ENCODE measurements around the gene IMPG1.

Gene IMPG1

GRCh38 chr6:76072562-76072961, at the start of gene IMPG1:
Gene IMPG1, minus strand, starts transcription at chr6:76072662. Its CDS starts 174 bp downstream, at chr6:76072488.
- H3K4me3 ChIP-seq = no peak within 1 kb of the TSS
- TF ChIP-seq, protein P1, sequence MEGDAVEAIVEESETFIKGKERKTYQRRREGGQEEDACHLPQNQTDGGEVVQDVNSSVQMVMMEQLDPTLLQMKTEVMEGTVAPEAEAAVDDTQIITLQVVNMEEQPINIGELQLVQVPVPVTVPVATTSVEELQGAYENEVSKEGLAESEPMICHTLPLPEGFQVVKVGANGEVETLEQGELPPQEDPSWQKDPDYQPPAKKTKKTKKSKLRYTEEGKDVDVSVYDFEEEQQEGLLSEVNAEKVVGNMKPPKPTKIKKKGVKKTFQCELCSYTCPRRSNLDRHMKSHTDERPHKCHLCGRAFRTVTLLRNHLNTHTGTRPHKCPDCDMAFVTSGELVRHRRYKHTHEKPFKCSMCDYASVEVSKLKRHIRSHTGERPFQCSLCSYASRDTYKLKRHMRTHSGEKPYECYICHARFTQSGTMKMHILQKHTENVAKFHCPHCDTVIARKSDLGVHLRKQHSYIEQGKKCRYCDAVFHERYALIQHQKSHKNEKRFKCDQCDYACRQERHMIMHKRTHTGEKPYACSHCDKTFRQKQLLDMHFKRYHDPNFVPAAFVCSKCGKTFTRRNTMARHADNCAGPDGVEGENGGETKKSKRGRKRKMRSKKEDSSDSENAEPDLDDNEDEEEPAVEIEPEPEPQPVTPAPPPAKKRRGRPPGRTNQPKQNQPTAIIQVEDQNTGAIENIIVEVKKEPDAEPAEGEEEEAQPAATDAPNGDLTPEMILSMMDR (IDR thresholded peaks at IDR 0.05) = no peak
- DNase-seq (ENCODE audit: low spot score) = no peak
- no peak within 1 kb of the TSS for H3K27ac ChIP-seq

- DNase-seq (ENCODE audit: low spot score) = no peak
- no peak overlapping the region for H3K4me3 ChIP-seq
- no peak overlapping the region for H3K27ac ChIP-seq
- TF ChIP-seq, protein P1 (IDR thresholded peaks at IDR 0.05) = no peak
Measured at GRCh38 chr6:76120302-76120701, 47.8 kb upstream of the IMPG1 start.

GRCh38 chr6:76073281-76073680, 819 bp upstream of the IMPG1 start:
- TF ChIP-seq, protein P1 (IDR thresholded peaks at IDR 0.05) = no peak
- no peak overlapping the region for H3K27ac ChIP-seq
- no peak overlapping the region for H3K4me3 ChIP-seq

GRCh38 chr6:76057469-76057868, 15.0 kb downstream of the IMPG1 start:
- Histone ChIP-seq H3K27ac (no peak overlapping the region), H3K4me3 (no peak overlapping the region)
- TF ChIP-seq, protein P1 (IDR thresholded peaks at IDR 0.05) = no peak
- no peak for DNase-seq (ENCODE audit: low spot score)

More at GRCh38 chr6:76073281-76073680, 819 bp upstream of the IMPG1 start:
- DNase-seq (ENCODE audit: low spot score) = no peak

- Histone ChIP-seq H3K27ac (no peak overlapping the region), H3K4me3 (no peak overlapping the region)
- TF ChIP-seq, protein P1 (IDR thresholded peaks at IDR 0.05) = no peak
- DNase-seq (ENCODE audit: low spot score) = no peak
Measured at GRCh38 chr6:76052314-76052713, 20.1 kb downstream of the IMPG1 start.

DNA sequence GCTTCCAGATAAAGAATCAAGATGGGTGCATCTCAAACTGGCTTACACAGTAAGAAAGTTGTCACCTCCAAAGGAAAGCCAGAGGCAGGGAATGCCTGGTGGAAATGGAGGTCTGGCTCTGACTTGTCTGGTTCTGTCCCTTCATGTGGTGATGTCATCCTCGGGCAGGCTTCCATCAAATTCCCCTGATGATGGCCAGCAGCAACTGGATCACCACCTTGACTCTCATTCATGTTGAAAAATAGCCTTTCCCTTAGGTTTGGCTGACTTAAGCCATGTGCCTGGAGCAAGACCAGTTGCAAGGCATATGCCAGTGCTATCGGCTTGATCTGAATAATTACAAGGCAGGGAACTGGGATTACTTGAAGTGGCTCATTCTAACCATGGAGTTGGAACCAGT, 28.8 kb downstream of the IMPG1 start:
- Histone ChIP-seq H3K27ac (no peak overlapping the region), H3K4me3 (no peak overlapping the region)
- DNase-seq (ENCODE audit: low spot score) = no peak
- TF ChIP-seq, protein P1 (IDR thresholded peaks at IDR 0.05) = no peak

- H3K27ac ChIP-seq = no peak overlapping the region
- H3K4me3 ChIP-seq = no peak overlapping the region
- DNase-seq (ENCODE audit: low spot score) = no peak
- TF ChIP-seq, protein P1 (IDR thresholded peaks at IDR 0.05) = no peak
Measured at GRCh38 chr6:76035713-76036112, 36.7 kb downstream of the IMPG1 start.

Data from coronary artery (tissue), 2 donors.